DND-41 (cell line): Measurements from ENCODE around the gene MPV17L2.

ENCODE experiments used
- ATAC-seq: fragments of 200-7000 bp; cut with Tn5 transposase; 3 replicates; pipeline ENCODE4 v1.9.1; 2021; ENCODE audit warnings: low read depth; ENCODE audit not compliant: insufficient read depth
- DNase-seq: peaks from one replicate; pipeline ENCODE4 v3.0.0-alpha.2; 2020
- H2AFZ ChIP-seq: 2 replicates; pipeline ENCODE4 v1.6.0; 2012; ENCODE audit warnings: low read depth, low read length
- H3K27ac ChIP-seq: 2 replicates; pipeline ENCODE4 v1.5.1; 2012; ENCODE audit warnings: low read length, inconsistent platforms
- H3K27me3 ChIP-seq: fragments of 200-600 bp; sonication (generic); 2 replicates; pipeline ENCODE4 v1.6.0; 2012; ENCODE audit warnings: low read length, mild to moderate bottlenecking, inconsistent platforms; ENCODE audit not compliant: insufficient read depth, poor library complexity
- H3K36me3 ChIP-seq: 2 replicates; pipeline ENCODE4 v1.5.1; 2012; ENCODE audit warnings: low read length, inconsistent platforms; ENCODE audit not compliant: insufficient read depth
- H3K4me1 ChIP-seq: 2 replicates; pipeline ENCODE4 v1.5.1; 2012; ENCODE audit warnings: mild to moderate bottlenecking, low read length; ENCODE audit not compliant: insufficient read depth
- H3K4me2 ChIP-seq: 2 replicates; pipeline ENCODE4 v1.6.0; 2012; ENCODE audit warnings: mild to moderate bottlenecking, moderate library complexity, low read length, inconsistent platforms; ENCODE audit not compliant: insufficient read depth
- H3K4me3 ChIP-seq, 2 experiments: fragments of 200-600 bp in 1 of 2; shearing (Covaris generic) in 1 of 2; 2 replicates each; pipeline ENCODE4 v1.5.1; 2012 to 2016; ENCODE audit warnings: inconsistent platforms in 2 of 2, low read length in 2 of 2, mild to moderate bottlenecking in 2 of 2, low read depth in 1 of 2, moderate library complexity in 1 of 2
- H3K79me2 ChIP-seq: 2 replicates; pipeline ENCODE4 v1.6.0; 2012; ENCODE audit warnings: low read length, inconsistent platforms; ENCODE audit not compliant: insufficient read depth
- H3K9ac ChIP-seq: 2 replicates; pipeline ENCODE4 v1.6.0; 2012; ENCODE audit warnings: low read depth, mild to moderate bottlenecking, inconsistent platforms, low read length, moderate library complexity
- H3K9me3 ChIP-seq: 2 replicates; pipeline ENCODE4 v1.5.1; 2012; ENCODE audit warnings: low read length, moderate library complexity, mild to moderate bottlenecking, inconsistent platforms; ENCODE audit not compliant: insufficient read depth, severe bottlenecking
- H4K20me1 ChIP-seq: 2 replicates; pipeline ENCODE4 v1.6.0; 2012; ENCODE audit warnings: low read length; ENCODE audit not compliant: insufficient read depth
- CTCF ChIP-seq: IDR thresholded peaks from 2 replicates; pipeline ENCODE4 v1.5.1; 2012; ENCODE audit warnings: borderline replicate concordance, low read length, moderate library complexity, mild to moderate bottlenecking; ENCODE audit not compliant: poor library complexity, severe bottlenecking; ENCODE audit errors: extremely low read depth
- EZH2 ChIP-seq: IDR thresholded peaks from 3 replicates; pipeline ENCODE4 v1.6.1; 2012; ENCODE audit warnings: borderline replicate concordance, low read depth, mild to moderate bottlenecking, moderate library complexity, low read length, inconsistent platforms; ENCODE audit not compliant: severe bottlenecking

MPV17L2 gene

GRCh38 chr19:18192673-18193387, at the start of gene MPV17L2:
Gene MPV17L2 (plus strand): TSS chr19:18193218. CDS start chr19:18193282, 64 bp downstream.
- peak; percentile 92 for ATAC-seq
- Histone ChIP-seq H4K20me1 (0 out of 2 replicates have a peak, but pooled peaks cover 4% of the 10 kb centered on the region), H2AFZ (peak within 1 kb of the TSS; percentile 82), H3K9ac (peak within 1 kb of the TSS; percentile 87), H3K79me2 (peaks cover 10% of the 10 kb centered on the region), H3K27ac (peak within 1 kb of the TSS; percentile 75), H3K4me3 (peak within 1 kb of the TSS; percentile 73 to 91; a peak in 3 of 4 replicates), H3K36me3 (peaks cover 14% of the 10 kb centered on the region), H3K9me3 (no peaks in the 10 kb centered on the region), H3K4me1 (peaks cover 26% of the 10 kb centered on the region), H3K27me3 (no peaks in the 10 kb centered on the region), H3K4me2 (peak within 1 kb of the TSS; percentile 89)
- TF ChIP-seq EZH2 (peak; percentile 65), CTCF (no peak)
- peak; percentile 99 for DNase-seq

DNA sequence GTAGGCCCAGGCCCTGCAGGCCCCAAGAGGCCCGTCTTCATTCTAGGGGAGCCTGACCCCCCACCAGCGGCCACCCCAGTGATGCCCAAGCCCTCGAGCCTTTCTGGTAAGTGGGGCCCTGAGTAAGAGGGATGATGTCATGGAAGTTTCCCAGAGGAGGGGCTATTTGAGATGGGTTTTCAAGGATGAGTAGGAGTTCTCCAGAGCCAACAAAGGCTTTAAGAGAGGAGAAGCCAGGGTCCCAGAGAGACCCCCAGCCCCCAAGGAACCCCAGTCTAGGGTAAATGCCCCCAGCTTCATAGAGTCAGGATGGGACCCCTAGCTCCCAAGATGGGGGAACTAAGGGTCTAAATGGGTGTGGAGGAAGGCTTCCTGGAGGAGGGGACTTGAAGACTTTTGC, 49.1 kb upstream of the MPV17L2 start:
- H3K36me3 ChIP-seq = peaks cover 4% of the 10 kb centered on the region; the same call in 1 of the 2 replicates
- no peak for TF ChIP-seq EZH2
- no peak for TF ChIP-seq CTCF
- ATAC-seq = no peak

GRCh38 chr19:18144361-18144760, 48.7 kb upstream of the MPV17L2 start:
- no peaks in the 10 kb centered on the region for H3K79me2 ChIP-seq
- no peak overlapping the region for H3K4me2 ChIP-seq
- H3K36me3 ChIP-seq = peaks cover 4% of the 10 kb centered on the region; the same call in 1 of the 2 replicates
- H3K9ac ChIP-seq = no peak overlapping the region
- H3K4me3 ChIP-seq = no peak overlapping the region
- H3K27me3 ChIP-seq = no peaks in the 10 kb centered on the region
- H2AFZ ChIP-seq = no peak overlapping the region
- no peak overlapping the region for H3K27ac ChIP-seq
- H4K20me1 ChIP-seq = no peaks in the 10 kb centered on the region
- no peaks in the 10 kb centered on the region for H3K9me3 ChIP-seq
- ATAC-seq = no peak
- DNase-seq = no peak
- H3K4me1 ChIP-seq = no peaks in the 10 kb centered on the region
- TF ChIP-seq EZH2 (no peak), CTCF (no peak)

More for the DNA sequence above, 49.1 kb upstream of the MPV17L2 start:
- Histone ChIP-seq H2AFZ (no peak overlapping the region), H3K9ac (no peak overlapping the region), H3K4me1 (no peaks in the 10 kb centered on the region), H3K27ac (no peak overlapping the region), H3K27me3 (no peaks in the 10 kb centered on the region), H3K9me3 (no peaks in the 10 kb centered on the region), H3K4me2 (no peak overlapping the region), H3K79me2 (no peaks in the 10 kb centered on the region), H3K4me3 (no peak overlapping the region), H4K20me1 (no peaks in the 10 kb centered on the region)
- DNase-seq = no peak
